SIG-M5 treated with dmso at 0.1 percent for 504 hours (cell line): ENCODE data around the gene ACTR3C.
A peak's percentile ranks its signal among the peaks of the same experiment; 100 is the strongest.

Experiments used
- DNase-seq: peaks from one replicate; lab custom pipeline; 2025; ENCODE audit not compliant: unreplicated experiment; lab: John Stamatoyannopoulos, UW

ACTR3C gene

GRCh38 chr7:150359622-150360362, 36.4 kb upstream of the ACTR3C start:
- no peak for DNase-seq

- DNase-seq, result no peak
Observed at GRCh38 chr7:150358988-150359621, 35.8 kb upstream of the ACTR3C start.

DNA sequence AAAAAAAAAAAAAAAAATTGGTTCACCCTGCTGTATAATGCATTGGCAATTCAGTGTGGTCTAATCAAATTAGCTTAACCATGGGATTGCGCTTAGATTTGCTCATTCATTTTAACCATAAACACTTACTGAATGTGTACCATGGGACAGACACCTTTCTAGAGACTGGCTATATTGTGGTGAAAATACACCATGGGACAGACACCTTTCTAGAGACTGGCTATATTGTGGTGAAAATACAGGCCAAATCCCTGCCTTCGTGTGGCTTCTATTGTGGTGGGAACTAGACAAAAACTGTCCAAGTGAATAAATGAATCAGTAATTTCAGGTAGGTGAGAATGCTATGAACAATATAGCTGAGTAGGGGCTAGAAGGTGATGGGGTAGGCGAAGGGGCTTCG, 35.1 kb upstream of the ACTR3C start:
- no peak for DNase-seq

- DNase-seq, result no peak
Observed at GRCh38 chr7:150357771-150358427, 34.6 kb upstream of the ACTR3C start.

GRCh38 chr7:150357270-150357669, 33.9 kb upstream of the ACTR3C start:
- DNase-seq, result no peak

DNA sequence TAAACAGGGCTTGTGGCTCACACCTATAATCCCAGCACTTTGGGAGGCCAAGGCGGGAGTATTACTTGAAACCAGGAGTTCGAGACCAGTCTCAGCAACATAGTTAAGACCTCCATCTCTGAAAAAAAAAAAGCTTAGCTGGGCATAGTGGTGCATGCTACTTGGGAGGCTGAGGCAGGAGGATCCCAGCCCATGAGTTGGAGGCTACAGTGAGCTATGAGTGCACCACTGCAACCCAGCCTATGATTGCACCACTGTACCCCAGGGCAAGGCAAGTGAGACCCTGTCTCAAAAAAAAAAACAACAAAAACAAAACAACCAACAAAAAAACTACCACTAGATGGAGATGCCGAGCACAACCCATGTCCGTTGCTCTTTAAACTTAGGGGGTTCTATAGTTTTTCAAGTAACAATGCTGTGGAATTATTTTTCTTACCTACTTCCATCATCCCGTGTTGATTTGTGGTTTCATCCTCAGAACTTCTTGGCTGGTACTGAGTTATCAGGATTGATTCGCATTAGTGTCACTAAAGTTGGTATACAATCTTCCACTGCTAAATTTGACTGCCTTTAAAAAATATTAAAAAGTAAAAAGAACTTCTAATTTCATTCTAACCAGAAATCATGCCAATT, 33.0 kb upstream of the ACTR3C start:
- DNase-seq, result peak; percentile 33

DNA sequence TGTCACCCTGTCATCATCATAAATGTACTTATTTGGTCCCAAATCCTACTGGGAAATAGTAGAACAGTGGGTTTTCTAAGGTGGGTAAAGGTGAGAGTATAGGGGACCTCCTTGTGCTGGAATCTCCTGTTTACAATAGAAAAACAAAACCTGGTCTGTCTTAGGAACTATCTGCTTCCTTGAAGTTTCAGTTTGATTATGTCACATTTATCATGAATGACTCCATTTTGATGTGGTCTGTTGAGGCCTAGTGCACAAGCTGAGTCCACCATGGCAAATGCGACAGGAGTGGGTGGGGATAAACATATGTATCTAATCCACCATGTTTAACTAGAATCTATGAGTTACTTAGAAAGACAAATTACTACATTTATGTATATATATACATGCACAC, 32.3 kb upstream of the ACTR3C start:
- no peak for DNase-seq

GRCh38 chr7:150351587-150352194, 28.3 kb upstream of the ACTR3C start:
- DNase-seq, result no peak

GRCh38 chr7:150346922-150347321, 23.6 kb upstream of the ACTR3C start:
- DNase-seq, result no peak

DNA sequence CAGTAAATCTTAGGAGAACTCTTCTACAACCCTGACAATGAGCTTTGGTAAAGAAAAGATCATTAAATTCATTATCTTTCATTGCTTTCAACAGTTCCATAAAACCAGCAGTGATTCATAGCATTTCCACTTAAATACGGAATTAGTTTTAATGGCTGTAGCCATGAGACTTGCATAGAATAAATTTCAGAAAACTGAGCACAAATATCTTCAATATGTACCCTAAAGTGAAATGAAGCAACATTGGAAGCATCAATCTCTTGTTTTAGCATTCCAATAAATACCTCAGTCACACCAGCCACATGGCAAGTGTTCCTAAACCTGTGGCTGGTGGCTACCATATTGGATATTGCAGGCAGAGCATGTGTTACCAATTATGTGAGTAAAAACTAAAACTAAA, 21.7 kb upstream of the ACTR3C start:
- DNase-seq, result no peak

DNA sequence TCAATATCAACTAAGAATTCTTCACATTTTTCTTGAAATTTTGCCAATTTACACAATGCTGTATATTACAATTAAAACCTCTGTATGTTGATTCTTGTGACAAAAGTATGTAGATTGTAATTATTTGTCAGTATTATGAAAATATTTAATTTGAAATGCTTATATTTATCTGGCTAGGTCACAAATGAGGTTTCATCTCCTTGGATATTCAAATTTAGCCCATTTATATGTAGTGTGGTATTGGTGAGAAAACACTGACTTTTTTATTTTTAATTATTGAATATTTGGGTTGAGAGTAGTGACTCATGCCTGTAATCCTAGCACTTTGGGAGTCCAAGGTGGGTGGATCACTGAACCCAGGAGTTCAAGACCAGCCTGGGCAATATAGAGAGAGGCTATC, 21.0 kb upstream of the ACTR3C start:
- DNase-seq, result no peak

GRCh38 chr7:150343225-150343624, 19.9 kb upstream of the ACTR3C start:
- DNase-seq, result no peak

DNA sequence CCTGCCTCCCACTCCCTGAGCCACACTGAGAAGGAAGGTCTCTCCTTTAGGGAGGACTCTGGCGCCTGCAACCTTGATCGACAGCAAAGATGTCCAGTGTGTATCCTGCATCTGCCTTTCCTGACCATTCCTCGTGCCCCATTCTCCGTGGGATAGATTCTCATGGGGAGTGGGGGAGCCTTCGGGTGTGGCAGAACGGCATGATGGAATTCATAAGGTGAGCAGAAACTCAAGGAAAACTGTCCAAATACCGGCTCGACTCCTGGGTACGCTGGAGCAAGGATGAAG, 18.7 kb upstream of the ACTR3C start:
- DNase-seq, result no peak

DNA sequence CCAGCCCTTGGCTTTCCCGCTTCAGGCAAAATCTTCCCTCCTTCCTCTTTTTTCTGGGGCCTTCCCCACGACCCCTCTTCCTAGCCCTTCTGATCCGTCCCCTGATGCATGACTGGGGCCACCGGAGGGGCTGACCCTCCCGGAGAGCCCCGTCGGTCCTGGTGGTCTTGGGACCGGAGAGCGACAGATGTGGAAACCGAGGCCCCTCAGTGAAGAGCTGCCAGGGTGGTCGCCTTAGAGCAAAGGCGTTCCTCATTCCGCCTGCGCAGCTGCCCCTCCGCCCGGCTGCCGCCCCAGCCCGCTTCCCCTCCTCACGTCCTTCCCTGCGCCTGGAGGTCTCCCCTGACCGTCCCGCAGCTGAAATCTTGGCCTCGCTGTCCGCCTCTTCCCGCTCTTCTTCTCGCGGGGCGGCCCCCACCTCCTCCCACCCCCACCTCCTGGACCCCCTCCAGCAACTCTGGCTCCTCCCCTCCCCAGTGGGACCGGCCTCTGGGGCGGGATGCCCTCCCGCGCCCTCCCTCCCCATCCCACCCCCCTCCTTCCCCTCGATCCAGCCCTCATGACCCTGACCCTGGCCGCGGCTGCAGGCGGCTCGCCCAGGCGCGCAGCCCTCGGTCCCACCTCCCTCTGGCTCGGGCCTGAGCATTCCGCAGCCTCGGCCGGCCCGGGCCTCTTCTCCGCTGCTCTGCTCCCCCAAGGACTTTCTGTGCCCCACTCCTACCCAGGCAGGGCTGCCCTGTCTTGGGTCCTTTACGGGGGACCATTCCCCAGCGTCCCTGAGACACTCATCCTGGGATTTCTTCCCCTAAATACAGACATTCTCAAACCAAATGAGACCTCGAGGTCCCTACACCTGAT, 18.1 kb upstream of the ACTR3C start, which contains the start of gene RARRES2:
TSS of gene RARRES2 (minus strand) at position 367 of the 858 bp plus-strand sequence. CDS start 1,020 bp downstream, outside the sequence.
- DNase-seq, result no peak

- DNase-seq, result no peak
Observed at GRCh38 chr7:150340875-150341262, 17.5 kb upstream of the ACTR3C start.

GRCh38 chr7:150340024-150340749, 16.8 kb upstream of the ACTR3C start:
- DNase-seq, result no peak

DNA sequence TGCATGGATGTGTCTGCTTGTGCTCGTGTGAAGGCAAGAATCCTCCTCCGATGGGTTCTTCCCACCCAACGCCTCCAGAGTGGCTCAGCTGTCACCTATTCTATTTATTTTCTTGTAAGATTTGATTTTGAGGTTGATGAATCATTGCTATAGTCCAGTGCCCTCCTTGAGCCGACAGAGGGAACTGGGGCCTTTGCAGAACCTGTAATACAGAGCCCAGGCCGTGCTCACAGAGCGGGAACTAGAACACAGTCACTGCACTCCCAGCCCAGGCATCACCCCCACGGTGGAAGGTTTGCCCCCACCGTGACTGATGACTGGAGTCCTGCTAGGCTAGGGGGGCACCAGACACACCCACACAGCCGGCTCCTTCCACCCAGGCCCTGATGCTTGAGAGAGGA, 16.1 kb upstream of the ACTR3C start:
- DNase-seq, result no peak

DNA sequence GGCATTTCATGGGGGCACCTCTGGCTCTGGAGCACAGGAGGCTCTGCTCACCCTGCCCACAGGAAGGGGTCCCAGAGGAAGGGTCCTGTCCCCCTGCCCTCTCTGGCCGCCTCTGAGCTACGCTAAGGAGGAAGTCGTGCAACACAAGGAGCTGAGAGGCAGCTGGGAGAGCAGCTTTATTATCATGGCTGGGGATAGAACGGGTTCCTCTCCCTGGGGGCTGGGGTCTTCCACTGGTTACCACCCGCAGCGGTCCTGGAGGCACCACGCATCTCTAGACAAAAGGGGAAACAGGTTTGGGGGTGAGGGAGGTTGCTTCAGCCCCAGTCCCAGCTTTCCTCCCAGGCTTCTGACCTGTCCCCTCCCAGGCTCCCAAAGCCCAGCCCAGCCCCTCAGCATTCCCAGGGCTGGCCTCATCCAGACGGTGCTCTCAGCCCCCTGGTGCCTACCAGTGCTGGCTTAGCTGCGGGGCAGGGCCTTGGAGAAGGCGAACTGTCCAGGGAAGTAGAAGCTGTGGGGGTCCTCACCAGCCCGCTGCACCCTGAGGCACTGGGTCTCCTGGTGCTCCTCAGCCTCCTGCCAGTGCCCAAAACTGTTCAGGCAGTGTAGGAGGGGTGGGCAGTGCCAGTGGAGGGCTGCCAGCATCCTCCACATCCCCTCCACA, 15.0 kb upstream of the ACTR3C start:
- no peak for DNase-seq

DNA sequence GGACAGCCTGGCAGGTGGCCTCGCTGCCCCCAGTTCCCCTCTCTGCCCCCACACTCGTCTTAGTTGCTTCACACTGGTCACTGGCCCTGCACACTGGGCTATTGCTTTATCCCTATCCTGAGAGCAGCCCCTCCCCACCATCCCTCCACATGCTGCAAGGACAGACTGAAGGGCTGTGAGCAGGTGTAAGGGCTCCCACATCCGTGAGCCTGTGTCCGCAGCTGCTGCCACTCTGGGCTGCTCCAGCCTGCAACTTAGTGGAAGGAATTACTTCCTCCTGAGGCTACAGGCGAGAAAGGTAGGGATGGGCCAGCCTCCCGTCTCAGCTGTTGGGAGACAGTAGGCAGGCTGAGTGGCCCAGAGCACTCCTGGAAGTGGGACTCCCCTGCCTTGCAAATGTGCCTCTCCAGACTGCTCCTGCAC, 14.3 kb upstream of the ACTR3C start:
- DNase-seq, result no peak
